ENCODE measurements around the gene FSHR.

- TF ChIP-seq CTCF (IDR thresholded peaks at IDR 0.05) (no peak), POLR2A (IDR thresholded peaks at IDR 0.05) (no peak)
These were observed 122.2 kb downstream of the FSHR start for GRCh38 chr2:49032126-49032525.
